OCI-LY1 (cell line): ENCODE results near the gene TTC28.

Experiments
- H2AFZ ChIP-seq: fragments of 200-600 bp; sonication (generic), shearing (Covaris generic); 2 replicates; pipeline ENCODE4 v1.6.0; 2014; ENCODE audit warnings: antibody characterized with exemption, mild to moderate bottlenecking, low read length
- H3F3A ChIP-seq: fragments of 200-600 bp; sonication (generic), shearing (Covaris generic); 2 replicates; pipeline ENCODE4 v1.6.0; 2014; ENCODE audit warnings: mild to moderate bottlenecking, antibody characterized with exemption, low read length, moderate library complexity; ENCODE audit not compliant: insufficient read depth
- H3K27ac ChIP-seq: fragments of 200-600 bp; sonication (generic); 2 replicates; pipeline ENCODE4 v1.5.1; 2014; ENCODE audit warnings: low read length, mixed run types, mild to moderate bottlenecking, low read depth; ENCODE audit not compliant: poor library complexity, severe bottlenecking
- H3K27me3 ChIP-seq: fragments of 200-600 bp; sonication (generic); 2 replicates; pipeline ENCODE4 v1.6.0; 2014; ENCODE audit warnings: antibody characterized with exemption, mild to moderate bottlenecking, low read length, moderate library complexity; ENCODE audit not compliant: insufficient read depth
- H3K36me3 ChIP-seq: fragments of 200-600 bp; sonication (generic); 2 replicates; pipeline ENCODE4 v1.6.1; 2014; ENCODE audit warnings: mild to moderate bottlenecking, antibody characterized with exemption, low read length, moderate library complexity, mixed read lengths; ENCODE audit not compliant: insufficient read depth
- H3K4me1 ChIP-seq: fragments of 200-600 bp; sonication (generic); 2 replicates; pipeline ENCODE4 v1.5.1; 2014; ENCODE audit warnings: mild to moderate bottlenecking, low read length, moderate library complexity; ENCODE audit not compliant: insufficient read depth, severe bottlenecking
- H3K4me2 ChIP-seq: fragments of 200-600 bp; sonication (generic), shearing (Covaris generic); 2 replicates; pipeline ENCODE4 v1.6.1; 2014; ENCODE audit warnings: low read length
- H3K4me3 ChIP-seq: fragments of 200-600 bp; sonication (generic); 2 replicates; pipeline ENCODE4 v1.5.1; 2014; ENCODE audit warnings: low read length, low read depth, mild to moderate bottlenecking, mixed read lengths; ENCODE audit not compliant: poor library complexity, severe bottlenecking
- H3K79me2 ChIP-seq: fragments of 200-600 bp; shearing (Covaris generic); 2 replicates; pipeline ENCODE4 v1.6.1; 2016; ENCODE audit warnings: mixed run types, low read length, mixed read lengths; ENCODE audit not compliant: insufficient read depth
- H3K9ac ChIP-seq: fragments of 200-600 bp; sonication (generic), shearing (Covaris generic); 2 replicates; pipeline ENCODE4 v1.6.1; 2014; ENCODE audit warnings: mild to moderate bottlenecking, low read length, mixed read lengths
- H3K9me2 ChIP-seq: fragments of 200-600 bp; sonication (generic), shearing (Covaris generic); 2 replicates; pipeline ENCODE4 v1.6.1; 2014; ENCODE audit warnings: low read depth, mild to moderate bottlenecking, low read length, mixed read lengths
- H3K9me3 ChIP-seq: fragments of 200-600 bp; shearing (Covaris generic); 2 replicates; pipeline ENCODE4 v1.6.1; 2014; ENCODE audit warnings: low read length, mixed read lengths
- H4K20me1 ChIP-seq: fragments of 200-600 bp; sonication (generic), shearing (Covaris generic); 2 replicates; pipeline ENCODE4 v1.6.0; 2016; ENCODE audit warnings: mild to moderate bottlenecking, low read length; ENCODE audit not compliant: insufficient read depth
- CTCF ChIP-seq: fragments of 200-600 bp; sonication (generic), shearing (Covaris generic); IDR thresholded peaks from 2 replicates; pipeline ENCODE4 v1.5.1; 2017; ENCODE audit warnings: mild to moderate bottlenecking, antibody characterized with exemption, low read length, moderate library complexity, mixed read lengths
- EZH2 ChIP-seq: fragments of 200-600 bp; sonication (generic), shearing (Covaris generic); IDR thresholded peaks from 2 replicates; pipeline ENCODE4 v1.8.0; 2017; ENCODE audit warnings: borderline replicate concordance, mixed run types, mild to moderate bottlenecking, antibody characterized with exemption, low read length, moderate library complexity, mixed read lengths

The TTC28 gene

DNA sequence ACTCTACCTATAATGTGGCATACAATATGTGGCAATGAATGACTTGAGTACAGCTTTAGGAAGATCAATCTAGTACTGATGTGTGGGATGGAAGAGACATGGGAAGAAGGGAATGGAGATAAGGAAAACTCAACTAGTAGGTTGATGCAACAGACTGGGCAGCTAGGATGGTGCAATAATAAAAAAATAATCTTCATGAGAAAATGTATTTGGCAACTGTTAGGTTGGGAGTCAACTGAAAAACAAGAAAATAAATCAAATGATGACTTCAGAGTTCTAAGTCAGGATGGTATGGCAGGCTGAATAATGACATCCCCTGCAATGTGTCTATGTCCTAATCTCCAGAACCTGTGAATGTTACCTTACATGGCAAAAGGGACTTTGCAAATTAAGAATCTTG is 523.8 kb downstream of the TTC28 start:
- Histone ChIP-seq H3K4me1 (no peaks in the 10 kb centered on the region), H4K20me1 (no peaks in the 10 kb centered on the region), H3K4me3 (no peak overlapping the region), H3K27me3 (no peaks in the 10 kb centered on the region), H3K4me2 (no peak overlapping the region), H3F3A (no peaks in the 10 kb centered on the region), H3K79me2 (no peaks in the 10 kb centered on the region), H2AFZ (no peak overlapping the region), H3K9me2 (no peaks in the 10 kb centered on the region), H3K36me3 (no peaks in the 10 kb centered on the region), H3K27ac (no peak overlapping the region), H3K9ac (no peak overlapping the region), H3K9me3 (no peaks in the 10 kb centered on the region)
- no peak for TF ChIP-seq CTCF
- TF ChIP-seq EZH2 = no peak

DNA sequence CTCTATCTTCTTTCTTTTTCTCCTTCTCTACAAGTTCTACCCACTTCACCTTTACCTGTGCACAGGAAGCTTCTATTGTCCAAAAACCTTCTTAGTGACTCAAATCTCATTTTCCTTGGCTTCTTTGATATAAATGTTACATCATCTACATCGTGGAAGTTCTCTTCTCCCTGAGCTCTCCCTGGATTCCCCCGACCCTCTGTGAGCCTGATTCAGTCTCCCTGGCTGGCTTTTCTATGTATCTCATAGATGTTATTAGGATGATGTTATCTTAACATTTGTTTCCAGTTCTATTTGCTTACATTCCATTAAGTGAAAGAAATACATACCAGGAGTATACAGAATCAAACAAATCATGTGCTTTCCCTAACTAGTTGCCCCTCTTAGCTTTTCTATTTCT is 524.8 kb downstream of the TTC28 start:
- Histone ChIP-seq H3K27ac (no peak overlapping the region), H3K9ac (no peak overlapping the region), H4K20me1 (no peaks in the 10 kb centered on the region), H3K79me2 (no peaks in the 10 kb centered on the region), H3K9me2 (no peaks in the 10 kb centered on the region), H3K36me3 (no peaks in the 10 kb centered on the region), H3K27me3 (no peaks in the 10 kb centered on the region), H3K9me3 (no peaks in the 10 kb centered on the region), H3K4me1 (no peaks in the 10 kb centered on the region), H3K4me3 (no peak overlapping the region), H3K4me2 (no peak overlapping the region), H3F3A (no peaks in the 10 kb centered on the region), H2AFZ (no peak overlapping the region)
- TF ChIP-seq CTCF (no peak), EZH2 (no peak)

DNA sequence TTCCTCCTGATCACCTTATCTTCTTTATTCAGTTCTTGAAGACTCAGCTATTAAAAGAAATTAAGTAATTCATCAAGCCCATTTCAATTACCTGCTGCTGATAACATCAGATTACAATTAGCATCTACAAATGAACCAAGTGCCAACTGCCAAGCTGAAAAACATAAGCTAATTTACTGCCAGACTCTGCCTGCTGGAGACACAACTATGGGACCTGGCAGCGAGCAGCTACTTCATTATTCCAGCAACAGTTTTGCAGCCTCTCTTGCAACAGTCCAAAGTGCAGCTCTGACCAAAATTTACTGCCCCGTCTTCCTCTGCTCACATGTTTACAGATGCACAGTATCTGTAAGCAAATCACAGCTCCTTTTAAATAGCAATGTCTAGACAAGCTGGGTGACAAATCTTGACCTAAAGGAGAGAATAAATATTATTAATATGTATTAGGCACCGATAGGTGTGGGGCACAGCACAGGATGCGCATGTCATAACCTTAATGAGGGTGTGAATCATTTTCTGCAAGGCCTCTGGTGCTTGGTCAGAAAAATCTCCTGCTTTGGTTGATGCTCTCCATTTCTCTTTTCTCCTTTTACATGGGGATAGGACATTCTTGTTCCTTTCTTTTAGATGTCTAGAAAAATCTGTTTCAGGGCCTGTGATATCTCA is 528.4 kb downstream of the TTC28 start:
- Histone ChIP-seq H3K4me1 (no peaks in the 10 kb centered on the region), H2AFZ (no peak overlapping the region), H3K27ac (no peak overlapping the region), H3K79me2 (no peaks in the 10 kb centered on the region), H3K27me3 (no peaks in the 10 kb centered on the region), H3K4me2 (no peak overlapping the region), H4K20me1 (no peaks in the 10 kb centered on the region), H3K9me2 (no peaks in the 10 kb centered on the region), H3K9me3 (no peaks in the 10 kb centered on the region), H3K36me3 (no peaks in the 10 kb centered on the region), H3K9ac (no peak overlapping the region), H3K4me3 (no peak overlapping the region), H3F3A (no peaks in the 10 kb centered on the region)
- TF ChIP-seq EZH2 (no peak), CTCF (no peak)
